ENCODE results near the gene FBXL15. TPM values are rescaled to one million over a fixed set of nuclear protein-coding genes. Genes with fewer than 3 reads are reported as not detected.

Gene FBXL15, protein sequence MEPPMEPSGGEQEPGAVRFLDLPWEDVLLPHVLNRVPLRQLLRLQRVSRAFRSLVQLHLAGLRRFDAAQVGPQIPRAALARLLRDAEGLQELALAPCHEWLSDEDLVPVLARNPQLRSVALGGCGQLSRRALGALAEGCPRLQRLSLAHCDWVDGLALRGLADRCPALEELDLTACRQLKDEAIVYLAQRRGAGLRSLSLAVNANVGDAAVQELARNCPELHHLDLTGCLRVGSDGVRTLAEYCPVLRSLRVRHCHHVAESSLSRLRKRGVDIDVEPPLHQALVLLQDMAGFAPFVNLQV
- 10 to 100 TPM in 1 of 5 donors, 1 to 10 TPM in 4; 4.3 to 13.6 (median 6.2) TPM for polyA plus RNA-seq (ENCODE audit: insufficient read depth in 1 of 5, insufficient read length in 5 of 5, low replicate concordance in 1 of 5)
- long read RNA-seq, donor 1, partial matches to known transcripts, result 21 of 21 reads
- long read RNA-seq, donor 1, other reads (novel, unspliced or antisense), result 0 of 21 reads
- long read RNA-seq, donor 2, partial matches to known transcripts, result 11 of 14 reads
- long read RNA-seq, donor 2, other reads (novel, unspliced or antisense), result 0 of 14 reads
- long read RNA-seq, donor 3, partial matches to known transcripts, result 118 of 239 reads
- long read RNA-seq, donor 3, other reads (novel, unspliced or antisense), result 118 of 239 reads
- long read RNA-seq, donor 4, partial matches to known transcripts, result 9 of 10 reads
- long read RNA-seq, donor 4, other reads (novel, unspliced or antisense), result 0 of 10 reads
- long read RNA-seq, donor 5, transcript FBXL15-201 (4 exons, 2,362 nt), result major isoform, 6 of 25 reads
- long read RNA-seq, donor 5, partial matches to known transcripts, result 19 of 25 reads
- long read RNA-seq, donor 5, other reads (novel, unspliced or antisense), result 0 of 25 reads
- long read RNA-seq, donor 6, partial matches to known transcripts, result 13 of 16 reads
- long read RNA-seq, donor 6, other reads (novel, unspliced or antisense), result 0 of 16 reads
- long read RNA-seq, donor 7, partial matches to known transcripts, result 9 of 9 reads
- long read RNA-seq, donor 7, other reads (novel, unspliced or antisense), result 0 of 9 reads
- long read RNA-seq, donor 8, result 0 reads

DNA sequence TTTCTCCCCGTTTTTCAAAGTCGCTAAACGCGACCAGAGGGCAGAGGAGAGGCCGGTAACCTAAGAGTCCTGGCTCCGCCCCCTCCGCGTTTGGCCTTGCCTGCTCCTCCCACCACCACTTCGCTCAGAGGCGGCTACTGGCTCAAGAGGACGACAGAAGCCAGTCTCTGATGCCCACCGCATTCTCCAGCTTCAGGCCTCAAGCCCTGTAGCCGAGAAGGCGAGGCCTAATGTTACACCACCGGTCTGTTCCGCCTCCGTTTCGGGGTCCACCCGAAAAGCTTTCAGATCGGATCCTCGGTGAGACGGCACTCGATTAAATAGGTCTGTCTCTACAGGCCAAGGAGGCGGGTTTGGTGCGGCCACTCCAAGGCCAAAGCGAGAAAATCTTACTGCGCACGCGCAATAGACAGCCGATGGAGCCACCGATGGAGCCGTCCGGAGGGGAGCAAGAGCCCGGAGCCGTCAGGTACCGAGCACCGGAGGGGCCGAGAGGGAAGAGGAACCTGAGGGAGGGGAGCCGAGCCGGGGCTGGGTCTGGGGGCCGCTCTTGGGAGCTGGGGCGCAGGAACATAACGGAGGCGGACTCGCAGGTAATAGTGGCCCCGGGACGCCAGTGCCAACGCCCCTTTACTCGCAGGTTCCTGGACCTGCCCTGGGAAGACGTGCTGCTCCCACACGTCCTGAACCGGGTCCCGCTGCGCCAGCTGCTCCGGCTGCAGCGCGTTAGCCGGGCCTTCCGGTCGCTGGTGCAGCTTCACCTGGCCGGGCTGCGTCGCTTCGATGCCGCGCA is at the start of gene FBXL15:
Gene FBXL15, plus strand, starts transcription at position 123 of the 793 bp plus-strand sequence. Its CDS starts 294 bp downstream, at position 417.
- peak; percentile 97 for DNase-seq

DNA sequence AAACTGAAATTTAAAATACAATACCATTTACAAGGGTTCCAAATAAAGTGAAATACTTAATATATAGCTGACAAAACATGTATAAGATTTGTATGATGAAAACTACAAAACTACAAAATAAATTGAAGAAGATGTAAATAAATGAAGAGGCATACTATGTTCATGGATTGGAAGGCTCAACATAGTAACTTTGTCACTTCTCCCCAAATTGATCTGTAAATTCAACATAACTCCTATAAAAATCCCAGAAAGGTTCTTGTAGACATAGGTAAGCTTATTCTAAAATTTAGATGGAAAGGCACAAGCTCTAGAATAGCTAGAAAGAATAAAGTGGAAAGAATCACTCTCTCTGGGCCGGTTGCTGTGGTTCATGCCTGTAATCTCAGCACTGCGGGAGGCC is 49.3 kb upstream of the FBXL15 start:
- no peak for DNase-seq

DNA sequence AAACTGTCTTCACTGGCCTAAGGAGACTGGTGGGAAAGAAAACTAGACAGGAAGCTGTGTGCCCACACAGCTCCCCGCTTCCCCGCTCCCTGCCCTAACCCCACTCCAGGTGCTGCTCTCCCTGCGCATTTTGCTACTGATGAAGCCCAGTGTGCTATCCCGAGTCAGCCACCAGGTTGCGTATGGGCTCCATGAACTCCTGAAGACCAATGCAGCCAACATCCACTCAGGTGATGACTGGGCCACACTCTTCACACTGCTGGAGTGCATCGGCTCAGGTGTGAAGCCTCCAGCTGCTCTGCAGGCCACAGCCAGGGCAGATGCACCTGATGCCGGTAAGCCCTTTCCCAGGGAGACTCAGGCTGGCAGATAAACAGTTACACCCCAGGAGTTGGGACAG is 45.4 kb upstream of the FBXL15 start:
- DNase-seq, result no peak

DNA sequence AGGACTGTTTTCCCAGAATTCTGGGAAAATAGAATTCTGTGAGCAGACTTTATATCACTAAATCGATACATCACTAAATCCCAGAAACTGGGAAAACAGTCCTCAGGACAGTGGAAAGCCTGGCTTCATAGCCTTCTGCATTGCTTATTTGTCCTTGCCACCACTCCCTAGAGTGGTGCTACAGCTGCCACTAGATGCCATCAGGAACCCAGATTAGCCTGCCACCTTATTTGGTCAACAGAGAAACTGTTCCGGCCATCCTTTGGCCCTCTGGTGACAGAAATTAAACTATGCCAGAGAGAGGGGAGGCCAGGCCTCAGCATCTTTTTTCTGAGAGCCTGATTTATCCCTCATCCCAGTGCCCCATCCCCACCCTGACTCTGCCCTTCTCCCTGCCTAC is 44.8 kb upstream of the FBXL15 start:
- no peak for DNase-seq

DNA sequence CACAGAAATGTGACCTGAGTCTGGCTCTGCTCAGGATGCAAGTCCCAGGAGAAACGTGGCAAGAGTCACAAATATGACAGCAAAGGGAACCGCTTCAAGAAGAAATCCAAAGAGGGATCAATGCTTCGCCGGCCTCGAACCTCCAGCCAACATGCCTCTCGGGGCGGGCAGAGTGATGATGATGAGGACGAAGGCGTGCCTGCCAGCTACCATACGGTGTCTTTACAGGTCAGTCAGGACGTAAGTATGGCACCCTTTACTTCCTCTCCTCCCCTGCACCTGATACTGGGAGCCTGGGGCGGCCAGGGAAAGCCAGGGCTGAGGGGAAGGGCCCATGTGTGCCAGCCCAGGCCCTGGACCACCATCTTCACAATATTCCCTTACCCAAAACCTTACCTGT is 43.7 kb upstream of the FBXL15 start:
- DNase-seq, result no peak

DNA sequence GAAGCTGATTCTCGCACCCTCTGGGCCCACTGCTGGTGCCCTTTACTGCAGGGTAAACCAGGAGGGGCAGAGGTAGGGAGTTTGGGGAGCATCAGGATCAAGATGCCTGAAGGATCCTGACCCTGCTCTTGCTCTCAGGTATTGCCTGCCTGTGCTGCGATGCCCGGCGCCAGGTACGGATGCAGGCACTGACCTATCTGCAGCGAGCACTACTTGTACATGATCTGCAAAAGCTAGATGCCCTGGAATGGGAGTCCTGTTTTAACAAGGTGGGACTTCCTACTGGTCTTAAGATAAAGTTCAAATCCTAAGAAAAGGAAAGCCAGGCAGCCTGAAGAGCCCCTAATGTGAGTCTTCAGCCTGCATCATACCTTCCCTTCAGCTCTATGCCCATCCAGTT is 41.3 kb upstream of the FBXL15 start:
- DNase-seq, result no peak

DNA sequence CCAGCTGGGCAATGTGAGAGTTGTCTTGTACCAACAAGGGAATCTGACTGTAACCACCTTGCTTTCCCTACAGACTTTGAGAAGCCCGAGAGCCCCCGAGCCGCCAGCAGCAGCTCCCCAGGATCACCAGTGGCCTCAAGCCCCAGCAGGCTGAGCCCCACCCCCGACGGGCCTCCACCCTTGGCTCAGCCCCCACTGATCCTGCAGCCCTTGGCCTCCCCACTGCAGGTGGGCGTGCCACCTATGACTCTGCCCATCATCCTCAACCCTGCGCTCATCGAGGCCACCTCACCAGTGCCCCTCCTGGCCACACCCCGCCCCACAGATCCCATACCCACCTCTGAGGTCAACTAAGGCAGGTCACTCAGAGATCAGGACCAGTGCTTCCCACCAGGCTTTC is 38.7 kb upstream of the FBXL15 start:
- no peak for DNase-seq

DNA sequence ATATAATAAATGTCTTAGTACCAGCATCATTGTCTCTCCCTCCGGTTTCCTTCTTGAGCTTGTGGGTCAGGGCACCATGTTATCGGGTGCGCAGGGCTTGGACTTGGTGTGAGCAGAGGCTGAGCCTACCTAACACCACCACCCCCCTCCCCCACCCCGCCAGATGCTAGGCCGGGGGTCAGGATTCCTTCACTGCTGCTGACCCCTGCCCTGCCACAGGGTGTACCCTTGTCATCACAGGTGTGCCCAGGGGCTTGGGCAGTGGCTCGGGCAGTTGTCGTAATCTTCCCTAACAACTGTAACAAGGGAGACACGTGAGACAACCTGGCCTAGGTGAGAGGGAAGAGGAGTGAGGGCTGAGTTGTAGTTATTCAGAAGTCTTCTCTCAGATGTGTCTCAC is 37.8 kb upstream of the FBXL15 start:
- DNase-seq, result no peak

DNA sequence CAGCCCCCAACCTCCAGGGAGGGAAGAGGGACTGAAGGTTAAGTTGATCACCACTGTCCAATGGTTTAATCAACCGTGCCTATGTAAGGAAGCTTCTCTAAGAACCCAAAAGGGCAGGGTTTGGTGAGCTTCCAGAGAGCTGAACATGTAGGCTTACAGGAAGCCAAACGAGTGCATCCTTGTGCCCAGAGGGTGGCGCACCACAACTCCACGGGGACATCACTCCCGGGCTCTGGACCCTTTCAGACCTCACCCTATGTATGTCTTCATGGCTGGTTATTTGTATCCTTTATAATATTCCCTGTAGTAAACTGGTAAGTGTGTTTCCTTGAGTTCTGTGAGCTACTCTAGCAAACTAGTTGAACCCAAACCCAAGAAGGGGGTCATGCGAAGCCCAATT is 36.6 kb upstream of the FBXL15 start:
- no peak for DNase-seq

DNA sequence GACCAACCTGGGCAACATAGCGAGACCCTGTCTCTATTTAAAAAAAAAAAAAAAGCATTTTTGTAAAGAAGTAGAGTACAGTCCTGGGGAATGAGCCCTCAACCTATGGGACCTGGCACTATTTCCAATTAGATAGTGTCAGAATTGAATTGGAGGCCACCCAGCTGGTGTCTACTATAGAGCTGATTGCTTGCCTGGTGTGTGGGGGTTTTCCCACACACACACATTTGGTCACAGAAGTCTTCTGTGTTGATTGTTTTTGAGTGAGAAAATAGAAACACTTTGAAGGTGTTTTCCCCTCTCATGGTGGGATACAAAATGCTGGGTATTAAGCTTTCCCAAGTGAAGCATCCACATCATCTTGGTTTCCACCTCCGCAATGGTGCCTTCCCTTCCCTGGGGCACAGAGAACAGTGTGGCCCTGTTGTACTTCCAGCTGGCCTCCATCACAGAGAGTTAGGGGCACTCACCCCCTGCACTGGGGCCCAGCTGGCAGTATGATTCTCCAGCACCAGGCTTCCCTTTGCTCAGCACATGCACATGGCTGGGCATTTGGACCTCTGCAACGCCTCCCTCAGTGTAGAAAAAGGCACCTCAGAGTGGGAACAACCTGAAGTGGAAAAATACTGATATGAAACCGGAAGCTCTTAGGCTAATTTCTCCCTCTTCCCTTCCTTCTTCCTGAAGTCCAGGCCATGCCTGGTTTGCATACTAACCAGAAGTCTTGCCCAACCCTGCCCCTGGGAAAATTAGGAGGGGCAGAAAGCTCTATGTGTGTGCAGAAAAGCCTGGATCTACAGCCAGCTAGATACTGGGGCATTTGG is 35.8 kb upstream of the FBXL15 start:
- peak in 1 of 2 donors; percentile 23 for DNase-seq

DNA sequence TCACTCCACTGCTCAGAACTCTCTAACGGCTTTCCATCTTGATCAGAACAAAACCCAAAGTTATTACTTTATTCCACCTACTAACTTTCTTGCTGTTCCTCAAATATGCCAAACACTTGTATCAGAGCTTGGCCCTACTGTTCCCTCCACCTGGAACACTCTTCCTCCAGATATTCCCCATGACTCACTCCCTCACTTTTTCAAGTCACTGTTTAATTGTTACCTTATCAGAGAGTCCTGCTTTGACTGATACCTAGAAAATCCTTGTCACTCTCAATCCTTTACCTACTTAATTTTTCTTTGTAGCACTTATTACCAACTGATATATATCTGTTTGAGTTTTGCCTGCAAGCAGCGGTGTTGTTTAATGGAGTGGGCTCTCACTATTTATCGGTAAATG is 30.7 kb upstream of the FBXL15 start:
- no peak for DNase-seq

DNA sequence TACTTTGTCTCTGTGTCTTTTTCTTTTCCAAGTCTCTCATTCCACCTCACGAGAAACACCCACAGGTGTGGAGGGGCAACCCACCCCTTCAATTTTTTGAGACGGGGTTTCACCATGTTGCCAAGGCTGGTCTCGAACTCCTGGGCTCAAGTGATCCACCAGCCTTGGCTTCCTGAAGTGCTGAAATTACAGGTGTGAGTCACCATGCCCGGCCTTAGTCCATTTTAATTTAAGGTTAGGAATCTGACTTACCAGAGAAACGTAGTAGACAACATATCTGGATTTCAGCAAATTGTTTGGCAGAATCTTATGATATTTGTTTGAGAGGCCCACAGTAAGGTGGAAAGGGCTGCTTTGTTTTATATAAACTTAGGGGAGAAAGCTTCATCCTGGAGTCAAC is 28.3 kb upstream of the FBXL15 start:
- DNase-seq, result no peak

DNA sequence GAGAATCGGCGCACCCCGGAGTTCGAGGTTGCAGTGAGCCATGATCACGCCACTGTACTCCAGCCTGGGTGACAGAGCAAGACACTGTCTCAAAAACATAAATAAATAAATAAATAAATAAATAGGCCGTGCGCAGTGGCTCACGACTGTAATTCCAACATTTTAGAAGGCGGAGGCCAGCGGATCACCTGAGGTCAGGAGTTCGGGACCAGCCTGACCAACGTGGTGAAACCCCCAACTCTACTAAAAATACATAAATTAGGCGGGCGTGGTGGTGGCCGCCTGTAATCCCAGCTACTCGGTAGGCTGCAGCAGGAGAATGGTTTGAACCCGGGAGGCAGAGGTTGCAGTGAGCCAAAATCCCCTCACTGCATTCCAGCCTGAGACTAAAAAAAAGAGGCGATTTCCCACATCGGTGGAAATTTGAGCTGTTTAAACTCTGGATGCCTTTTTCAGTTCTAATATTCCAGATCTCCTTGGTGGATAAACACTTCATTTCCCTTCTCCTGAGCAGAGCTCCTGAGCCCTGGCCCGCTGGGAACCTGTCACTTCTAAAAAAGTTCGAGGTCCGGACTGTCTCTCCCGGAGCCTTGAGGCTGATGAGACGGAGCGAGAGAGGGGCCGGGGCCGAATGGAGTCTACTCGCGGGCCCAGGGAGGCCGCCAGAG is 27.1 kb upstream of the FBXL15 start:
- DNase-seq, result no peak

DNA sequence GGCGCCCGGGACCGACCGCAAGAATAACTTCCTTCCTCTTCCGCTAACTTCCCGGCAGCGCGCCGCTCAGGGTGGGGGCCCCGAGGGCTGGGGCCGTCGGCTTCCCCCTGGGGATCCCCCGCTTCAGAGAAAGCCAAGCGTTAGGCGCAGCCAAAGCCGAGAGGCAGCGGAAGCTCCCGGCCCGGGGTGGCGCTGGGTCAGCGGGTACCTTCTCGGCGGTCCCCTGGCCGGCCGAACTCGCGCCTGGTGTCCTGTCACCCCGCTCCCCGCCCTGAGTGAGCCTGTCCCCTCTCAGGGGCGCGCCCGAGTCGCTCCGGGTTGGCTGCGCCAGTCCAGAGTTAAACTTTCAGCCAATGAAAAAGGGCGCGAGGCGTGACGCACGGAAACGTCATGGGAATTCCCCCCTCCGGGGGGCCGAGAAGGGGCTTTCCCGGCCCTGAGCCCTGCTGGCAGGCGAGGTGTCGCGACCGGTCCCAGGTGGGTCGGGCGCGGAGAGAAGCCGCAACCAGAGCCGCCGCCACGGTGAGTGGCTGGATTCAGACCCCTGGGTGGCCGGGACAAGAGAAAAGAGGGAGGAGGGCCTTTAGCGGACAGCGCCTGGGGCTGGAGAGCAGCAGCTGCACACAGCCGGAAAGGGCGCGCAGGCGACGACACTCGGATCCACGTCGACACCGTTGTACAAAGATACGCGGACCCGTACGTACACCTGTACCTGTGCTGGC is 26.4 kb upstream of the FBXL15 start:
- peak; percentile 92 to 94 for DNase-seq

DNA sequence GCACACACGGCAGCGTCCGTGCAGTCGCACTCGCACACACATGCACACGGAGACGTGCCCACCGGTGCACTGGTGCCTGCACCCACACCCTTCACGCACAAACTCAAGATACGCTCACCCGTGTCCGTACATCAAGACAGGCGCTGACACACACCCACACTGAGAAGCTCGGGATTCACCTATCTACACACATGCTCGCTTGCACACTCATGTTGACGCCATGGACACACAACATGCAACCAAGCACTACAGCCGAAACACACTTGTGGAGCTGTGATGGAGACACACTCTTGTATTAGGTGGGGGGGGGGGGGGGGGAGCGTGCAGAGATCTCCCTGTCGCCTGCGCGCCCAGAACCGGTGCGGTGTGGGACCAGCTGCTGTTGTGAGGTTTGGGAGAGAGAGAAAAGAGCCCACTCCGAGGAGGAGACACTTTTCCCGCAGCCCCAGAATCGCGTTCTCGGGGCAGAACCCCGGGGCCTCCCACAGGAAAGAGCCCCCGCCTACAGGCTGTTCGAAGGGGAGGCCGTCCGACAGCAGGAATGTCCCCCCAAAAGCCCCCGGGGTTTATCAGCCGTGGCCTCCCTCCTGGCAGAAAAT is 25.7 kb upstream of the FBXL15 start:
- no peak for DNase-seq

DNA sequence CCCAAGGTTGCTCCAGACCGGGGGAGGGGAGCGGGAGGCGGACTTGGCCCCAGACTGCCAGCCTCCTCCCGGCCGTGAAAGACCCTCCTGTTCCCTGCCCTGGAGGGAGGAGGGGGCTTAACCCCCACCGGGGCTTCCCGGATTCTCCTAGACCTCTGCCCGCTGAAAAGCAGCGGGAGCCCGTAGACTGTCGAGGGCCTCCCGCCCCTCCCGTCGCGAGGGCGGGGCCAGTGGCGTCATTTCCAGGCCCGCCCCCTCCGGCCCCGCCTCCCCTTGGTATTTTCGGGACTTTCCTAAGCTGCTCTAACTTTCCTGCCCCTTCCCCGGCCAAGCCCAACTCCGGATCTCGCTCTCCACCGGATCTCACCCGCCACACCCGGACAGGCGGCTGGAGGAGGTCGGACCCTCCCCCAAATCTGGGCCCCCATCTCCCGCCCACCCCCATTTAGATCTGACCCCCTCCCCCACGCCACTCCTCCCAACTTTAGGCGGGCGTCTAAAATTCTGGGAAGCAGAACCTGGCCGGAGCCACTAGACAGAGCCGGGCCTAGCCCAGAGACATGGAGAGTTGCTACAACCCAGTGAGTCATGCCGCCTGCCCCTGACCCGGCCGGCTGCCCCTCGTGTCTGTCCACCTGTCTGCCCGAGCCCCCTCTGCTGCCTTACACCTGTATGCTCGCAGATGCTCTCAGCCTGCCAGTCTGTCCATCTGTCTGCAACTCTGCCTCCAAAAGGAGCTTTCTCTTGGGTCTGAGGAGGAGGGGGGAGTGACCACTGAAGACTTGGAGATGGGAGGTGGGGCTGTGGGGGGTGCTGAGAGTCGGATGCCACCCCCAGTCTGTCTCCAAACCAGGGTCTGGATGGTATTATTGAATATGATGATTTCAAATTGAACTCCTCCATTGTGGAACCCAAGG is 25.0 kb upstream of the FBXL15 start, which contains the start of gene NFKB2:
Gene NFKB2, plus strand, starts transcription at position 306 of the 917 bp plus-strand sequence. Its CDS starts 255 bp downstream, at position 561.
- DNase-seq, result peak; percentile 92 to 93

DNA sequence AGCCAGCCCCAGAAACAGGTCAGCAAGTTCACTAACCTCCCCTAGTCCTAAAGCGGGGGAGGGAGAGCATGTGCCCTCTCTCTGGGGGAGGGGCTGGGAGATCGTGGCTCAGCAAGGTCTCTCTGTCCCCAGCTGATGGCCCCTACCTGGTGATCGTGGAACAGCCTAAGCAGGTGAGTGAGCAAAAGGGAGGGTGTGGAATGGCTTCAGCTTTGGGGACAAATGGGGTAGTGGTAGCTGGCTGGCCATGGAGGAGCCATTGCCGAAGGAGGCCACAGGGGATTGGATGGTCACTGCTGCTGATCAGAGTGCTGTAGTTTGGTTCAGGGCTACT is 24.4 kb upstream of the FBXL15 start:
- no peak for DNase-seq

DNA sequence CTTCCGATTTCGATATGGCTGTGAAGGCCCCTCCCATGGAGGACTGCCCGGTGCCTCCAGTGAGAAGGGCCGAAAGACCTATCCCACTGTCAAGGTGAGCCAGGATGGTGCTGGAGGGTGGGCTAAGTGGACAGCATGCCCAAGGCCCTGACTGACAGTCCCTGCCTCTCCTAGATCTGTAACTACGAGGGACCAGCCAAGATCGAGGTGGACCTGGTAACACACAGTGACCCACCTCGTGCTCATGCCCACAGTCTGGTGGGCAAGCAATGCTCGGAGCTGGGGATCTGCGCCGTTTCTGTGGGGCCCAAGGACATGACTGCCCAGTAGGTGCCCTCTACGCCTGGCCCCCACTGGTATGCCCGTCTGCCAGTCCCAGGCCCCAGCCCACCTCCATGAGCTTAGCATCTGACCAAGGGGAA is 23.9 kb upstream of the FBXL15 start:
- no peak for DNase-seq

Measured in right lung (tissue), 10 donors.